Measurements from ENCODE around the gene KANSL2.
"Not testable (repeated sequence)": the region's sequence is repeated elsewhere in the genome, so short reads cannot be mapped to it uniquely, and the experiment has no call there.

KANSL2 gene

GRCh38 chr12:48686037-48686595, 4.1 kb upstream of the KANSL2 start:
- no peak for DNase-seq (ENCODE audit: low read depth, low spot score)

DNA sequence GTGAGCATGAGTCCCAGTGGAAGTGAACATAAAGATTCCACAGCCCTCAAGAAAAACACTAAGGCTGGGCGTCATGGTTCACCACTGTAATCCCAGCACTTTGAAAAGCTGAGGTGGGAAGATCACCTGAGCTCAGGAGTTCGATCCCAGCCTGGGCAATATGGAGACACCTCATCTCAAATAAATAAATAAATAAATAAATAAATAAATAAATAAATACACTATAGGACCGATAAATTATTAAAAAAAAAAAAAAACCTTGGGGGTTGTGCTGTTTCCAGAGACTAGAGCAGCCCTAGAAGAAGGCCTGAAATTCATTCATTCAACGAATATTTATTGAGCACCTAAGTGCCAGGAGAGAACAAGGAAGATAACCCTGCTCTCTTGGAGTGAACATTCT, 1.5 kb upstream of the KANSL2 start:
- DNase-seq (ENCODE audit: low read depth, low spot score), result no peak

DNA sequence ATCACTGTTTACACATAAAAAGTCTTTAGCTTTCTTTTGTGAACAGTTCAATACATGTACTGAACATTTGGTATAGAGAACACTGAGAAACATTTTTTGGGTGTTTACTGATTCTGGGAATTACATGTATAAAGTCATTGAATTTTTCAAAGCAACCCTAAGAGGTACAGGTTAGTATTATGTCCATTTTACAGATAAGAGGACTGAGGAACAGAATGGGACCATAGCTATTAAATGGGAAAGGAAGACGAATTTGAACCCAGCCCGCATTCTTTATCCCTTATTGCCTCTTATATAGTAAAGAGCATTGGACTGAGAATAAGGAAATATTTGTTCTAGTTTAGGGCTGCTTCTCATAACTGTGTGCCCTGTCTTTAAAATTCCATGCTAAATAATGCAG, 889 bp upstream of the KANSL2 start:
- DNase-seq (ENCODE audit: low read depth, low spot score), result no peak

- DNase-seq (ENCODE audit: low read depth, low spot score), result not testable (repeated sequence)
Measured at GRCh38 chr12:48682533-48682905, 481 bp upstream of the KANSL2 start.

- DNase-seq (ENCODE audit: low read depth, low spot score), result no peak
Measured at GRCh38 chr12:48681399-48681709, 684 bp downstream of the KANSL2 start.

GRCh38 chr12:48680861-48681260, 1.2 kb downstream of the KANSL2 start:
- DNase-seq (ENCODE audit: low read depth, low spot score), result no peak

- no peak for DNase-seq (ENCODE audit: low read depth, low spot score)
Measured at GRCh38 chr12:48678551-48679185, 3.4 kb downstream of the KANSL2 start.

DNA sequence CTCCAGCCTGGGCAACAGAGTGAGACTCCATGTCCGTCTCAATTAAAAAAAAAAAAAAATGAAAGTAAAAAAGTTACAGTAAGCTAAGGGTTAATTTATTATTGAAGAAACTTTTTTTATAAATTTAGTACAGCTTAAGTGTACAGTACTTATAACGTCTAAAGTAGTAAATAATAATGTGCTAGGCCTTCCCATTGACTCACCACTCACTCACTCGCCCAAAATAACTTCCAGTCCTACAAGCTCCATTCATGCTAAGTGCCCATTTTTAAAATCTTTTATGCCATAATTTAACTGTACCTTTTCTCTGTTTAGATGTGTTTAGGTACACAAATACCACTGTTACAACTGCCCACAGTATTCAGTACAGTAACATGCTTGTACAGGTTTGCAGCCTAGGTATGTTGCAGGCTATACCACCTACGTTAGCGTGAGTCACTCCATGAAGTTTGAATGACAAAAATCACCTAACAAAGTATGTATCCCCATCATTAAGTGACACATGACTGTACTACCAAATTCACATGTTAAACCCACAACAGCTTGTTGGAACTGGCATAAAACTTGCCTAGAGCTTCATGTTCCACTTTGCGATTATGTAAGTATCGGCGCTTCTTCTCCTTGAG, 10.7 kb downstream of the KANSL2 start:
- no peak for DNase-seq (ENCODE audit: low read depth, low spot score)

- DNase-seq (ENCODE audit: low read depth, low spot score), result no peak
Measured at GRCh38 chr12:48668996-48669395, 13.0 kb downstream of the KANSL2 start.

DNA sequence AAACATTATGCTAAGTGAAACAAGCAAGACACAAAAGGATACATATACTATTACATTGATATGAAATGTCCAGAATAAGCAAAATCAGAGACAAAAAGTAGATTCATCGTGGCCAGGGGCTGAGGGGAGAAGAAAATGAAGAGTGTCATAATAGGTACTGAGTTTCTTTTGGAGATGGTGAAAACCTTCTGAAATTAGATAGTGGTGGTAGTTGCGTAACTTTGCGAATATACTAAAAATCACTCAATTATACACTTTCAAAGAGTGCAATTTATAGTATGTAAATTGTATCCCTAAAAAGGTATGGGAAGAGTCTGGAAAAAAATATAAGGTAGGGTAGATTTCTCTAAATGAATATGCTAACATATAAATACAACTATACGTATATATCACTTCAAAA, 22.2 kb downstream of the KANSL2 start:
- DNase-seq (ENCODE audit: low read depth, low spot score), result no peak

- no peak for DNase-seq (ENCODE audit: low read depth, low spot score)
Measured at GRCh38 chr12:48651681-48652080, 30.4 kb downstream of the KANSL2 start.

DNA sequence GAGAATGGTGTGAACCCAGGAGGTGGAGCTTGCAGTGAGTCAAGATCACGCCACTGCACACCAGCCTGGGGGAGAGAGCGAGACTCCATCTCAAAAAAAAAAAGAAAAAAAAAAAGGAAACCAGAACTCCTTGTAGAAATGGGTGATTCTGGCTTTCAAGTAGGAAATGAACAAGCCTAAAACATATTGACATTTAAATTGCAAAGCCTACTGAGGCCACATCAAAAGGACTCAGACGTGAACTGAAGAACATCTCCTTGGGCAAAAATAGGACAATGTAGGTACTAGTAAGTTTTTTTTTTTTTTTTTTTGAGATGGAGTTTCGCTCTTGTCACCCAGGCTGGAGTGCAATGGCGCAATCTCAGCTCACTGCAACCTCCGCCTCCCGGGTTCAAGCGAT, 36.7 kb downstream of the KANSL2 start:
- not testable (repeated sequence) for DNase-seq (ENCODE audit: low read depth, low spot score)

DNA sequence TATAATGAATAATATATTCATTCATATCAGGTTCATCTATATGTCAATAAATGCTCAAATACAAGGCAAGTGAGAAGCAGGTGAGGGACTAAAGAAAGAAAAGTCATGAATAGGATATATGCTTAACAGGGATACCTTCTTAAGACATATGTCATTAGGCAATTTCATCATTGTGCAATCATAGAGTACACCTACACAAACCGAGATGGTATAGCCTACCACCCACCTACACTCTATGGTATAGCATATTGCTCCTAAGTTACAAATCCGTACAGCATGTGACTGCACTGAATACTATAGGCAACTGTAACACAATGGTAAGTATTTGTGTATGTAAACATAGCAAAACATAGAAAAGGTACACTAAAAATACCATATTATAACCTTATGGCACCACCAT, 39.0 kb downstream of the KANSL2 start:
- DNase-seq (ENCODE audit: low read depth, low spot score), result no peak

DNA sequence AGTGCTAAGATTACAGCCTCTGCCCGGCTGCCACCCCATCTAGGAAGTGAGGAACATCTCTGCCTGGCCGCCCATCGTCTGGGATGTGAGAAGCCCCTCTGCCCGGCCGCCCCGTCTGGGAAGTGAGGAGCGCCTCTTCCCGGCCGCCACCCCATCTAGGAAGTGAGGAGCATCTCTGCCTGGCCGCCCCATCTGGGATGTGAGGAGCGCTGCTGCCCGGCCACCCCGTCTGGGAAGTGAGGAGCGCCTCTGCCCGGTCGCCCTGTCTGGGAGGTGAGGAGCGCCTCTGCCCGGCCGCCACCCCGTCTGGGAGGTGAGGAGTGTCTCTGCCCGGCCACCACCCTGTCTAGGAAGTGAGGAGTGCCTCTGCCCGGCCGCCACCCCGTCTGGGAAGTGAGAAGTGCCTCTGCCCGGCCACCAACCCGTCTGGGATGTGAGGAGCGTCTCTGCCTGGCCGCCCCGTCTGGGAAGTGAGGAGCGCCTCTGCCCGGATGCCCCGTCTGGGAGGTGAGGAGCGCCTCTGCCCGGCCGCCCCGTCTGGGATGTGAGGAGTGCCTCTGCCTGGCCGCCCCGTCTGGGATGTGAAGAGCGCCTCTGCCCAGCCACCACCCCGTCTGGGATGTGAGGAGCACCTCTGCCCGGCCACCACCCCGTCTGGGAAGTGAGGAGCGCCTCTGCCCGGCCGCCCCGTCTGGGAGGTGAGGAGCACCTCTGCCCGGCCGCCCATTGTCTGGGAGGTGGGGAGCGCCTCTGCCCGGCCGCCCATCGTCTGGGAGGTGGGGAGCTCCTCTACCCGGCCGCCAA, 40.1 kb downstream of the KANSL2 start:
- DNase-seq (ENCODE audit: low read depth, low spot score), result not testable (repeated sequence)

- DNase-seq (ENCODE audit: low read depth, low spot score), result no peak
Measured at GRCh38 chr12:48640854-48641253, 41.2 kb downstream of the KANSL2 start.

DNA sequence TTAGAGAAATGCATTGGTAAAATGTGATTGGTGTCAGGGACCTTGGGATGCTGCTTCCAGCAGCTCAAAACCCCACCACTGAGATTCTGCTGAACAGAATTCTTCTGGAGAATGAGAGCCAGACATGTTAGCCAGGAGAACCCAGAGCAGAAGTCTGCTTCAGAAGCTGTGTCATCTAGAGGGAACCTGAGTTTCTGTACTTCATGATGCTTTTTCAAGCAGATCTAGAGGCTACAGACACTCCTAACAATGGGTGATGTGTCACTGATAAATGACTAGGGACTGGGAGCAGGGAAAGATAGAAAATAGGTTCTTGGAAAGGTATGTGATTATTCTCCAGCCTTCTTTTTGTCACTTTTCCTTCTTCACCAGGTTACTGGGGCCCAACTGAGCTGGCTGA, 41.6 kb downstream of the KANSL2 start:
- DNase-seq (ENCODE audit: low read depth, low spot score), result no peak

DNA sequence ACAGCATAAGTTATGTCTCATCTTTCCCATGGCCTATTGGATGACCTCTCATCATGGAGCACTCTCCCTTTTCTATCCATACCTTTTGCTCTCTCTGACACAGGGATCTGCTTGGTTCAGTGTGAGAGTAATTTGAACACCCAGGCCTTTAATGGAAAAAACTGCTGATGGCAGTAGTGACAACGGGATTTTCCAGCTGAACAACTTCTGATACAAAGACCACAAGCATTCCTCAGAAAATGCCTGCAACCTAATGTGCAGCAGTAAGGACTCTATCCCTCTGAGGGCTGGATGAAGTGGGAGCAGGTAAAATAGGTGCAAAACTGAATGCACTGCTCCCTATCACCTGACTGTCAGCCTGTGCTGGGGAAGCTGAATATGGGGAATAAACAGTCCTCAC, 51.0 kb downstream of the KANSL2 start:
- no peak for DNase-seq (ENCODE audit: low read depth, low spot score)

DNA sequence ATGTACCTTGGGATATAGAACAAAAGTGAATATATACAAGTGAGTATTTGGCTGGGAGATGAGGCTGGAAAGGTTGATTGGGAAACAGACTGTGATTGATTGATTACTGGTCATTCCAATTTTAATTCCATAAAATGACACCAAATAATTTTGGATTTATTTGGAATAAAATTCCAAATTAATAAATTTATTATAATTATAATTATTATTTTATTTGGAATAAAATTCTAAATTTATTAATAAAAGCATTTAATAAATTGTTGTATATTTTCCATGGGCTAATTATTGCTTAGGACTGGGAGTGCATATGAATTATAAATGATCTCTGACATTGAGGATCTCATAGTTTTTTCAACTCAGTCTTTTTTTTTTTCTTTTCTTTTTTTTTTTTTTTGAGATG, 51.7 kb downstream of the KANSL2 start:
- no peak for DNase-seq (ENCODE audit: low read depth, low spot score)

GRCh38 chr12:48629541-48629940, 52.5 kb downstream of the KANSL2 start:
- no peak for DNase-seq (ENCODE audit: low read depth, low spot score)

DNA sequence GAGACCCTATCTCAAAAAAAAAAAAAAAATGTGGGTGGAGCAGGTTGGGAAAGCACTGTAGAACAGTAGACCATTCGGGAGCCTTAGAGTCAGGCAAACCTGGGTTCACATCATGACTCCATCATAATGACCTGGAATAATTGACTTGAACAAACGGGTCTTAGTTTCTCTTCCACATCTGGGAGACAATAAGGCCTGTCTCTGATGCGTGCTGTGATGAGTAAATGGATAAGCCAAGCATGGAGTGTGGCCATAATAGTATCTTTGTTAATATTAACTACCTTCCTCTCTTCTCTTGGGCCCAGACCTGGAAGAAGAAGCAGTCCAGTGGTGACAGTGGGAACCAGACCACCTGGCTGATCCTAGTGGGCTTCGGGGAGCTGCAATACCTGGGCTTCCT, 54.5 kb downstream of the KANSL2 start:
- DNase-seq (ENCODE audit: low read depth, low spot score), result no peak

DNA sequence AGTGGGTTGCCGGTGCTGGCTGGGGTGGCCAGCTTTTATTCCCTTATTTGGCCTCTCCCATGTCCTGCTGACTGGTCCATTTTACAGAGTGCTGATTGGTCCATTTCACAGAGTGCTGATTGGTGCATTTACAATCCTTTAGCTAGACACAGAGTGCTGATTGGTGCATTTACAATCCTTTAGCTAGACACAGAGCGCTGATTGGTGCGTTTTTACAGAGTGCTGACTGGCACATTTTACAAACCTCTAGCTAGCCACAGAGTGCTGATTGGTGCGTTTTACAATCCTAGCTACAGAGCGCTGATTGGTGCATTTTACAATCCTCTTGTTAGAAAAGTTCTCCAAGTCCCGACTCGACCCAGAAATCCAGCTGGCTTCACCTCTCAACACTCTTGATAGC, 59.0 kb downstream of the KANSL2 start:
- not testable (repeated sequence) for DNase-seq (ENCODE audit: low read depth, low spot score)

GRCh38 chr12:48618541-48618940, 63.5 kb downstream of the KANSL2 start:
- DNase-seq (ENCODE audit: low read depth, low spot score), result peak; percentile 76

DNA sequence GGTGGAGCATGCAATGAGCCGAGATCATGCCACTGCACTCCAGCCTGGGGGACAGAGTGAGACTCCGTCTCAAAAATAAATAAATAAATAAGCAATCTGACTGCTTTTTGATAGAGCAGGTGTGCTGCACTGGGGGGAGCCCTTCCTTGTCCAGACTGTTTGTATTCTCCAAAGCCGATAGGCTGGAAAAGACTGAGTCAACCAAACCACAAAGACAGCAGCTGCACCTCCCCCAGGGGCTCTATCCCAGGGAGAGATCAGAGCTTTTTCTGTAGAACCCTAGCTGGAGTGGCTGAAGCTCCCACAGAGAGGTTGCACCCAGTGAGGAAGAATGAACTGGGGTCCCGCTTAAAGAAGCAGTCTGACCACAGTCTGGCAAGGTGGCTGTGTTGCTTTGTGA, 66.4 kb downstream of the KANSL2 start:
- no peak for DNase-seq (ENCODE audit: low read depth, low spot score)

Measured in iPS DF 19.7 (cell line).